Right atrium auricular region (tissue), 2 donors: ENCODE results near the gene JAZF1. TPM values are rescaled to one million over a fixed set of nuclear protein-coding genes. Genes with fewer than 3 reads are reported as not detected.

Experiments used
- DNase-seq: peaks from one replicate; pipeline ENCODE4 v3.0.0-alpha.2; 2019; ENCODE audit warnings: low spot score
- H3K27ac ChIP-seq, 2 donors: fragments of 200-600 bp; sonication (generic); 1 replicate in 1 of 2; 2 replicates in 1 of 2; pipeline ENCODE4 v1.5.1; 2016 to 2019
- H3K27me3 ChIP-seq, 2 donors: fragments of 200-600 bp; sonication (generic); one replicate each; pipeline versions ENCODE4 v1.5.1 to v1.6.0; 2017 to 2019
- H3K36me3 ChIP-seq: fragments of 200-600 bp; sonication (generic); one replicate; pipeline ENCODE4 v1.5.1; 2016
- H3K4me1 ChIP-seq, 2 donors: fragments of 200-600 bp; sonication (generic); one replicate each; pipeline versions ENCODE4 v1.5.1 to v1.6.0; 2017 to 2019
- H3K4me3 ChIP-seq, 2 donors: fragments of 200-600 bp; sonication (generic); 1 replicate in 1 of 2; 2 replicates in 1 of 2; pipeline ENCODE4 v1.5.1; 2017 to 2019; ENCODE audit warnings: mild to moderate bottlenecking in 1 of 2, moderate library complexity in 1 of 2
- H3K9me3 ChIP-seq, 2 donors: fragments of 200-600 bp; sonication (generic); one replicate each; pipeline ENCODE4 v1.5.1; 2019
- total RNA-seq, 2 donors: library from RNA; depleted of rRNA; stranded (reverse); fragments of >200 nt; gene quantifications; one replicate each; pipeline ENCODE4 v1.1.0, GENCODE V29; 2016
- TF ChIP-seq, protein P1 (sequence below), 2 donors: fragments of 200-600 bp; sonication (generic); IDR thresholded peaks; one replicate each; pipeline ENCODE4 v1.5.1; 2019; ENCODE audit warnings: antibody characterized with exemption in 2 of 2

JAZF1 gene
- total RNA-seq, 2 donors from 2014 or later = 13.2 to 18.5 TPM

DNA sequence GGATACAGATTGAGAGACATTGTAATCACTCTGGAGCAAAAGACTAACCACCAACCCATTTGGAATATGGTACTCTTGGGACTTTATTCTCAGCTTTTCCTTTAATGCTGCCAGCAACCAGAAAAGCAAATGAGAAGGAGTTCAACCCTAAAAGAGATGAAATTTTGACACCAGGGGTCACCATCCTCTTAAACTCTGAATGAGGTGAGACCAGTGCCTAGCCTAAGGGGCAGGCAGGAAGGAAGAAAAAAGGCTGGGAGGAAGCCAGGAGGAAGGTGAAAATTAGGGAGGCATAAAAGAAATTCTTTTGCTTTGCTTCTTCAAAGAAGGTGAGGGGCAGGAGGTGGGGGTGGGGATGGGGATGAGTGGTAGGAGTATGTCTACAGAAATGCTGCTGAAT lies 135.8 kb downstream of the JAZF1 start:
- H3K27me3 ChIP-seq = no peaks in the 10 kb centered on the region
- no peak overlapping the region for H3K4me3 ChIP-seq
- H3K36me3 ChIP-seq = no peaks in the 10 kb centered on the region
- H3K27ac ChIP-seq = no peak overlapping the region
- TF ChIP-seq, protein P1, sequence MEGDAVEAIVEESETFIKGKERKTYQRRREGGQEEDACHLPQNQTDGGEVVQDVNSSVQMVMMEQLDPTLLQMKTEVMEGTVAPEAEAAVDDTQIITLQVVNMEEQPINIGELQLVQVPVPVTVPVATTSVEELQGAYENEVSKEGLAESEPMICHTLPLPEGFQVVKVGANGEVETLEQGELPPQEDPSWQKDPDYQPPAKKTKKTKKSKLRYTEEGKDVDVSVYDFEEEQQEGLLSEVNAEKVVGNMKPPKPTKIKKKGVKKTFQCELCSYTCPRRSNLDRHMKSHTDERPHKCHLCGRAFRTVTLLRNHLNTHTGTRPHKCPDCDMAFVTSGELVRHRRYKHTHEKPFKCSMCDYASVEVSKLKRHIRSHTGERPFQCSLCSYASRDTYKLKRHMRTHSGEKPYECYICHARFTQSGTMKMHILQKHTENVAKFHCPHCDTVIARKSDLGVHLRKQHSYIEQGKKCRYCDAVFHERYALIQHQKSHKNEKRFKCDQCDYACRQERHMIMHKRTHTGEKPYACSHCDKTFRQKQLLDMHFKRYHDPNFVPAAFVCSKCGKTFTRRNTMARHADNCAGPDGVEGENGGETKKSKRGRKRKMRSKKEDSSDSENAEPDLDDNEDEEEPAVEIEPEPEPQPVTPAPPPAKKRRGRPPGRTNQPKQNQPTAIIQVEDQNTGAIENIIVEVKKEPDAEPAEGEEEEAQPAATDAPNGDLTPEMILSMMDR (IDR thresholded peaks at IDR 0.05) = no peak
- H3K4me1 ChIP-seq = no peaks in the 10 kb centered on the region
- no peaks in the 10 kb centered on the region for H3K9me3 ChIP-seq
- DNase-seq = no peak

DNA sequence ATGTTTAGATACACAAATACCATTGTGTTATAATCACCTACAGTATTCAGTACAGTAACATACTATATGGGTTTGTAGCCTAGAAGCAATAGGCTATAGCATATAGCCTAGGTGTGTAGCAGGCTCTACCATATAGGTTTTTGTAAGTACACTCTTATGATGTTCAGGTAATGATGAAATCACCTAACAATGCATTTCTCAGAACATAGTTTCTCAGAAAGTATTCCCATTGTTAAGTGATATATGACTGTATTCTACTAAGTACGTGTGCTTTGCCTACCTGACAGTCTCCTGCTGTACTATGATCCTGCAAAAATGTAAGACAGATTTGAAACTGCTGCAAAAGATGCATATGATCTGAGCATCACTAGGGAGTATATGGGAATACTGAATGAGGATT lies 137.9 kb downstream of the JAZF1 start:
- Histone ChIP-seq H3K27me3 (no peaks in the 10 kb centered on the region), H3K36me3 (no peaks in the 10 kb centered on the region)
- TF ChIP-seq, protein P1 (IDR thresholded peaks at IDR 0.05) = no peak

DNA sequence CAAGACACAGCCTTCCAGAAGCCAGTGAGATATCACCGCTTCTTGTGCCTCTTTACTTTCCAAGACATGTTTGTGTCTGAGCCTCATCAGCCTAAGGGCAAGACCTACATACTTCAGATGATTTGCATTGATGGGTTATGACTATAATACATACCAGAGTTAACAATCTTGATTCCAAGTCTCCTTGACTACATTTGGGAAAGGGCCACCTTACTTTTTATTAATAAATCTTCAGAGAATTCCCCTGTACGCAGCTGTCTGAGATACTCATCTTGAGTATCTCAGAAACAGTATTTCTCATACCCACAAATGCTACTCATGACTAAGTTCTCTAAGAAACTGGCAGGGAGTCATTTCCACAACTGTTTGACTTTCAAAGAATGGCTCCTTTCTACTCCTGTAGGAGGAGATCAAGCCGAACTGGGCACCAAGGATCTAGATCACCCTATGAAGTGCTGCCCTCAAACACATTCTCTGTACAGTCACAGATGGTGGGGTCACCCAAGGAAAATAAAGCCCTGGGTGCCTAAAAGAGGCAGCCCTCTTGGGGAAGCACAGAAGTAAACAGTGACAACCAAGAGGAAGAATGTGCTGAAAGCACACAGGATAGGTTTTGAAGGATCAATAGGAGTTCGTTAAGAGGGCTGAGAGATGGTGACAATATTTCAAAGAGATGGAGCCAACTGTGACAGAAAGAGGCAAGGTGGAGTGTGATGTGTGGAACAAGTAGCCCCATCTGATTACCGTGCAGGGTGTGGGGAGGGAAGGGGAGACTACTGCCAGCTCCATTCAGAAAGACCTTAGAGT lies 138.9 kb downstream of the JAZF1 start:
- Histone ChIP-seq H3K27me3 (no peaks in the 10 kb centered on the region), H3K36me3 (no peaks in the 10 kb centered on the region), H3K4me1 (peaks cover 0 to 11% of the 10 kb centered on the region in 2 donors), H3K27ac (no peak overlapping the region), H3K4me3 (no peak overlapping the region), H3K9me3 (no peaks in the 10 kb centered on the region)
- TF ChIP-seq, protein P1 (IDR thresholded peaks at IDR 0.05) = no peak
- no peak for DNase-seq

More for the DNA sequence above, 137.9 kb downstream of the JAZF1 start:
- no peak overlapping the region for H3K27ac ChIP-seq
- no peak for DNase-seq
- no peak overlapping the region for H3K4me3 ChIP-seq
- peaks cover 0 to 1% of the 10 kb centered on the region in 2 donors for H3K4me1 ChIP-seq
- H3K9me3 ChIP-seq = no peaks in the 10 kb centered on the region

DNA sequence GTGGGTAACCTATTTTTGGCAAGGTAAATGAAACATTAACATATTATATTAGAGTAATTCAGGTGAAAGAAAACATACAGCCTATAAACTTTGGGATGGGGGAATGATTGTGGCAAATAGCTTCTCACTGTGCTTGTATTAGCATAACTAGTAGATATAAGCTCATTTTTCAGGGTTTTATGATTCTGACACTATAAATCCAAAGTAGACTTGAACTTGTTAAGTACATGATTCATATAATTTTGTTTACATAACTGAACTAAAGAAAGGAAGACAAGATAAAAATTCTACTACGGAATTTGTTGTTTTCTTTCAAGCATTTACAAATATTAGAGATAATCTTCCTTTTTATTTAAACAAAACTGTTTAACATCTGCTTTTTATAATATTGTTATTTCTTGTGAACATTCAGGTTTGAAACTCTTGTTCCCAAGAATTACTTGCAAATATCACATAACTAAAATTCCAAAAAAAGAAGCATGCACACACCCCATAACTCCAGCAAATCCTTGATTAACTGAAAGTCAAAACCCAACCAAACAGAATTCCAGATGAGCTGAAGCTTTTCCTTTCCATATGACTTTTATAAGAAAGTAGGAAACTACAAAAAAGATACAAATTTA lies 142.3 kb downstream of the JAZF1 start:
- Histone ChIP-seq H3K27me3 (no peaks in the 10 kb centered on the region), H3K9me3 (no peaks in the 10 kb centered on the region), H3K36me3 (no peaks in the 10 kb centered on the region), H3K4me3 (no peak overlapping the region), H3K27ac (peak overlapping the region in 1 of 2 donors; percentile 15), H3K4me1 (peaks cover 0 to 20% of the 10 kb centered on the region in 2 donors)
- TF ChIP-seq, protein P1 (IDR thresholded peaks at IDR 0.05) = no peak
- DNase-seq = no peak

DNA sequence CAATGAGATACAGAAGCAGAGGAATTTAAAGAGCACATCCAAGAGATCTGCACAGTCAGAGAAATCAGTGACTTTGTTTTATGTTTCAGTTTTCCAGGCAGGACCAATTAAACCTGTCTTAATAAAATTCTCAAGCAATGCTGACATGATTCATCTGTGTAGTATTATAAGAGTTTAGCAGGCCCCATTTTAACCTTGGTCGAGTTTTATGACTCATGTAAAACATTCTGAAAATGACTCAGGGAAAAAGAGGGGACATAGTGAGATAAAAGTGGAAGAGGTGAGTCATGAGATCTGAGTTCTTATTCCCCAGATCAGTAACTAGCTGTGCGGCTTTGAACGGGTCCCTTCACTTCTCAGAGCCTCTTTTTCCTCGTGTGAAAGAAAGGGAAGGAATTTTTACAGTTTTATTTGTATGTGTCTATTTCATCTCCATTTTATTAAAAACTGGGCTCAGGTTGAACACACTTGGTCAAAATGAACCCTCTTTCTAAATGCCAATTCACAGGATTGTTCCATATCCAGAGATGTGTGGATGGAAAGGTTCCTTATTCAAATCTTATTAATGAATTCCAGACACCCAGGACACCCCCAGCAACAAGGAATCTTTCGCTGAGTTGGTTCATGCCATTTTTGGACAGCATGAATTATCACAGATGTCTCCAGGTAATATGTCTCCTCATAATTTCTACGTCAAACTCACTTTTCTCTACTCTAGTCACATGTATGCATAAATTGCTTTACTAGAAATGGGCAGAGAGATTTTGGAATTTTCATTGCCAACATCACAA lies 143.2 kb downstream of the JAZF1 start:
- Histone ChIP-seq H3K4me1 (peaks cover 0 to 20% of the 10 kb centered on the region in 2 donors), H3K27ac (peak overlapping the region; percentile 15 to 65), H3K36me3 (no peaks in the 10 kb centered on the region), H3K27me3 (no peaks in the 10 kb centered on the region), H3K9me3 (no peaks in the 10 kb centered on the region), H3K4me3 (no peak overlapping the region)
- DNase-seq = no peak
- TF ChIP-seq, protein P1 (IDR thresholded peaks at IDR 0.05) = no peak
